ENCODE results near the gene CROCC. TPM values are rescaled to one million over a fixed set of nuclear protein-coding genes. Genes with fewer than 3 reads are reported as not detected.

CROCC gene
- total and polyA plus RNA-seq, 2 experiments from 2014 or later: 15.1 to 106 TPM

GRCh38 chr1:16920951-16921350 is 780 bp upstream of the CROCC start (continued):
- TF ChIP-seq CTCF (conservative IDR thresholded peaks at IDR 0.05; ENCODE audit: low read depth in 2 of 2) (no peak), EZH2 (IDR thresholded peaks at IDR 0.05; ENCODE audit: low read depth, unreplicated experiment) (no peak), ETS1 (IDR thresholded peaks at IDR 0.05) (no peak)

GRCh38 chr1:16922466-16922865 is 735 bp downstream of the CROCC start:
- Mint-ChIP-seq H3K36me3 (ENCODE audit: low read depth) (peaks cover 11% of the 10 kb centered on the region; the same call in 1 of the 3 replicates), H3K27ac (peak overlapping the region; percentile 91), H3K27me3 (ENCODE audit: insufficient read depth, low read depth, poor library complexity) (peaks cover 28% of the 10 kb centered on the region), H3K9me3 (no peaks in the 10 kb centered on the region), H3K4me1 (peaks cover 49% of the 10 kb centered on the region), H3K4me3 (peak overlapping the region; percentile 92)
- TF ChIP-seq REST (IDR thresholded peaks at IDR 0.05; ENCODE audit: unreplicated experiment) (no peak), STAT1 (IDR thresholded peaks at IDR 0.05; ENCODE audit: unreplicated experiment) (no peak), ETS1 (IDR thresholded peaks at IDR 0.05) (no peak), JUNB (IDR thresholded peaks at IDR 0.05; ENCODE audit: unreplicated experiment) (no peak), ZNF462 (CRISPR knock-in tag; IDR thresholded peaks at IDR 0.05) (no peak), ZNF331 (CRISPR knock-in tag; IDR thresholded peaks at IDR 0.05; ENCODE audit: low read depth) (no peak), ZNF114 (CRISPR knock-in tag; IDR thresholded peaks at IDR 0.05) (no peak)
- Histone ChIP-seq H3F3A (replicated peaks; ENCODE audit: low read depth) (peaks cover 53% of the 10 kb centered on the region), H2AFZ (no peak overlapping the region; the same call in 1 of the 2 replicates), H3K4me1 (ENCODE audit: insufficient read depth) (peaks cover 36% of the 10 kb centered on the region), H3K27me3 (ENCODE audit: insufficient read depth) (no peaks in the 10 kb centered on the region), H3K4me2 (peak overlapping the region; percentile 95), H3K9me2 (ENCODE audit: insufficient read depth) (no peaks in the 10 kb centered on the region), H4K20me1 (replicated peaks; ENCODE audit: insufficient read depth) (peaks cover 31% of the 10 kb centered on the region), H3K4me3 (peak overlapping the region; percentile 70), H3K79me2 (replicated peaks; ENCODE audit: insufficient read depth) (peaks cover 44% of the 10 kb centered on the region), H3K36me3 (ENCODE audit: insufficient read depth) (no peaks in the 10 kb centered on the region), H3K27ac (ENCODE audit: low read depth) (peak overlapping the region; percentile 61; the same call in 1 of the 2 replicates)
- DNase-seq (ENCODE audit: low spot score) (no peak), ATAC-seq (no peak)
